Measurements from ENCODE around the gene KRTAP10-3. TPM values are rescaled to one million over a fixed set of nuclear protein-coding genes. Genes with fewer than 3 reads are reported as not detected.
"Not testable (repeated sequence)": the region's sequence is repeated elsewhere in the genome, so short reads cannot be mapped to it uniquely, and the experiment has no call there.

Gene KRTAP10-3
- total and polyA plus RNA-seq, 2 experiments from 2014 or later = not detected

GRCh38 chr21:44551340-44551961 is 7.1 kb downstream of the KRTAP10-3 start, which contains the start of gene KRTAP10-2:
KRTAP10-2 (minus strand) TSS chr21:44551505; CDS start chr21:44551458, 47 bp downstream.
- H4K20me1 ChIP-seq (replicated peaks; ENCODE audit: insufficient read depth) = no peaks in the 10 kb centered on the region
- H3K27me3 Mint-ChIP-seq (ENCODE audit: insufficient read depth, low read depth, poor library complexity) = peaks cover 22% of the 10 kb centered on the region
- H3K4me1 Mint-ChIP-seq = peaks cover 47% of the 10 kb centered on the region
- H3K4me2 ChIP-seq = no peak within 1 kb of the TSS
- H3K27ac Mint-ChIP-seq = peak within 1 kb of the TSS; percentile 51; the same call in 1 of the 2 replicates
- peaks cover 11% of the 10 kb centered on the region for H3K9me3 Mint-ChIP-seq
- no peak within 1 kb of the TSS for H3K4me3 Mint-ChIP-seq
- ATAC-seq (no peak), DNase-seq (ENCODE audit: low spot score) (no peak)
- H3K36me3 Mint-ChIP-seq (ENCODE audit: low read depth) = peaks cover 13% of the 10 kb centered on the region
- TF ChIP-seq STAT1 (IDR thresholded peaks at IDR 0.05; ENCODE audit: unreplicated experiment) = no peak
- H3K4me3 ChIP-seq = no peak within 1 kb of the TSS
- H3K79me2 ChIP-seq (replicated peaks; ENCODE audit: insufficient read depth) = no peaks in the 10 kb centered on the region
- peaks cover 25% of the 10 kb centered on the region for H3K4me1 ChIP-seq (ENCODE audit: insufficient read depth)
- H2AFZ ChIP-seq = no peak within 1 kb of the TSS
- no peaks in the 10 kb centered on the region for H3K27me3 ChIP-seq (ENCODE audit: insufficient read depth)
- no peak within 1 kb of the TSS for H3K27ac ChIP-seq (ENCODE audit: low read depth)
- no peaks in the 10 kb centered on the region; the same call in 1 of the 2 replicates for H3K36me3 ChIP-seq (ENCODE audit: insufficient read depth)
- H3F3A ChIP-seq (replicated peaks; ENCODE audit: low read depth) = 0 out of 2 replicates have a peak, but pooled peaks cover 2% of the 10 kb centered on the region
- no peaks in the 10 kb centered on the region for H3K9me2 ChIP-seq (ENCODE audit: insufficient read depth)

- Histone ChIP-seq H3K4me3 (no peak overlapping the region), H3K27ac (ENCODE audit: low read depth) (no peak overlapping the region), H3K4me2 (no peak overlapping the region), H4K20me1 (replicated peaks; ENCODE audit: insufficient read depth) (no peaks in the 10 kb centered on the region), H3K9me2 (ENCODE audit: insufficient read depth) (no peaks in the 10 kb centered on the region), H3K4me1 (ENCODE audit: insufficient read depth) (peaks cover 25% of the 10 kb centered on the region), H3K36me3 (ENCODE audit: insufficient read depth) (no peaks in the 10 kb centered on the region; the same call in 1 of the 2 replicates), H3F3A (replicated peaks; ENCODE audit: low read depth) (0 out of 2 replicates have a peak, but pooled peaks cover 2% of the 10 kb centered on the region), H3K27me3 (ENCODE audit: insufficient read depth) (no peaks in the 10 kb centered on the region), H3K79me2 (replicated peaks; ENCODE audit: insufficient read depth) (no peaks in the 10 kb centered on the region), H2AFZ (no peak overlapping the region)
- Mint-ChIP-seq H3K27me3 (ENCODE audit: insufficient read depth, low read depth, poor library complexity) (peaks cover 20% of the 10 kb centered on the region), H3K4me1 (peaks cover 47% of the 10 kb centered on the region), H3K4me3 (no peak overlapping the region), H3K36me3 (ENCODE audit: low read depth) (peaks cover 14% of the 10 kb centered on the region), H3K27ac (peak overlapping the region; percentile 51; the same call in 1 of the 2 replicates), H3K9me3 (peaks cover 11% of the 10 kb centered on the region)
- TF ChIP-seq EZH2phosphoT487 (IDR thresholded peaks at IDR 0.05; ENCODE audit: unreplicated experiment) = no peak
- no peak for ATAC-seq
- no peak for DNase-seq (ENCODE audit: low spot score)
Measured at GRCh38 chr21:44550807-44551206, 7.8 kb downstream of the KRTAP10-3 start.

GRCh38 chr21:44550285-44550684 is 8.3 kb downstream of the KRTAP10-3 start:
- H3K27ac ChIP-seq (ENCODE audit: low read depth); H3K4me3 ChIP-seq; H2AFZ ChIP-seq; H4K20me1 ChIP-seq (replicated peaks; ENCODE audit: insufficient read depth); H3K79me2 ChIP-seq (replicated peaks; ENCODE audit: insufficient read depth); H3K4me3 Mint-ChIP-seq; H3K27ac Mint-ChIP-seq; H3K9me2 ChIP-seq (ENCODE audit: insufficient read depth); H3K4me2 ChIP-seq; H3F3A ChIP-seq (replicated peaks; ENCODE audit: low read depth); DNase-seq (ENCODE audit: low spot score); H3K27me3 ChIP-seq (ENCODE audit: insufficient read depth); H3K36me3 ChIP-seq (ENCODE audit: insufficient read depth): not testable (repeated sequence)
- Mint-ChIP-seq H3K27me3 (ENCODE audit: insufficient read depth, low read depth, poor library complexity) (peaks cover 20% of the 10 kb centered on the region), H3K4me1 (peaks cover 47% of the 10 kb centered on the region), H3K9me3 (peaks cover 15% of the 10 kb centered on the region), H3K36me3 (ENCODE audit: low read depth) (peaks cover 19% of the 10 kb centered on the region)
- H3K4me1 ChIP-seq (ENCODE audit: insufficient read depth) = peaks cover 25% of the 10 kb centered on the region
- peak; percentile 24 for ATAC-seq

- Mint-ChIP-seq H3K9me3 (peaks cover 15% of the 10 kb centered on the region), H3K4me3 (no peak overlapping the region), H3K4me1 (peaks cover 47% of the 10 kb centered on the region), H3K27ac (peak overlapping the region; percentile 95), H3K27me3 (ENCODE audit: insufficient read depth, low read depth, poor library complexity) (peaks cover 20% of the 10 kb centered on the region), H3K36me3 (ENCODE audit: low read depth) (peaks cover 19% of the 10 kb centered on the region)
- Histone ChIP-seq H2AFZ (no peak overlapping the region), H3K27ac (ENCODE audit: low read depth) (peak overlapping the region; percentile 88), H3K4me1 (ENCODE audit: insufficient read depth) (peaks cover 25% of the 10 kb centered on the region), H3K4me2 (no peak overlapping the region), H3K9me2 (ENCODE audit: insufficient read depth) (no peaks in the 10 kb centered on the region), H3K4me3 (no peak overlapping the region), H3K27me3 (ENCODE audit: insufficient read depth) (no peaks in the 10 kb centered on the region), H3K79me2 (replicated peaks; ENCODE audit: insufficient read depth) (no peaks in the 10 kb centered on the region), H3F3A (replicated peaks; ENCODE audit: low read depth) (no peaks in the 10 kb centered on the region), H3K36me3 (ENCODE audit: insufficient read depth) (no peaks in the 10 kb centered on the region; the same call in 1 of the 2 replicates), H4K20me1 (replicated peaks; ENCODE audit: insufficient read depth) (no peaks in the 10 kb centered on the region)
- peak; percentile 42 for DNase-seq (ENCODE audit: low spot score)
- ATAC-seq = peak; percentile 61
- TF ChIP-seq CTCF (conservative IDR thresholded peaks at IDR 0.05; ENCODE audit: low read depth in 2 of 2) (peak; percentile 18 to 44; a peak in 2 of 4 replicates), POLR2AphosphoS5 (IDR thresholded peaks at IDR 0.05; ENCODE audit: low read depth) (no peak)
Measured at GRCh38 chr21:44549525-44550211, 8.9 kb downstream of the KRTAP10-3 start.

Data from GM23338 (cell line).